ENCODE results near the gene PDE3B.

- TF ChIP-seq CTCF (conservative IDR thresholded peaks at IDR 0.05) (no peak), ZFX (IDR thresholded peaks at IDR 0.05) (no peak)
Measured at GRCh38 chr11:14612694-14613093, 30.9 kb upstream of the PDE3B start.
